Activated CD4-positive, alpha-beta T cell treated with anti-CD3 and anti-CD28 coated beads for 4 hours (primary cell): ENCODE measurements around the gene PPP1R14D.
"Not testable (repeated sequence)": the region's sequence is repeated elsewhere in the genome, so short reads cannot be mapped to it uniquely, and the experiment has no call there.

Experiments used
- DNase-seq, 2 donors: peaks; one replicate each; pipeline ENCODE4 v3.0.0-alpha.2; 2020

The PPP1R14D gene

GRCh38 chr15:40828447-40829036, at the start of gene PPP1R14D:
Gene PPP1R14D, minus strand, starts transcription at chr15:40828708. Its CDS starts 67 bp downstream, at chr15:40828641.
- no peak for DNase-seq

- DNase-seq, result no peak
Observed at GRCh38 chr15:40877694-40878093, 49.2 kb upstream of the PPP1R14D start.

GRCh38 chr15:40875991-40876730, 47.7 kb upstream of the PPP1R14D start:
- no peak for DNase-seq

- DNase-seq, result peak; percentile 44 to 52
Observed at GRCh38 chr15:40873694-40874561, 45.4 kb upstream of the PPP1R14D start, which contains the start of gene RHOV. Gene RHOV, minus strand, starts transcription at chr15:40874234. Its CDS starts 95 bp downstream, at chr15:40874139.

- DNase-seq, result no peak
Observed at GRCh38 chr15:40872791-40873693, 44.5 kb upstream of the PPP1R14D start.

- DNase-seq, result peak; percentile 51 to 57
Observed at GRCh38 chr15:40871749-40872617, 43.5 kb upstream of the PPP1R14D start.

- DNase-seq, result no peak
Observed at GRCh38 chr15:40870716-40871115, 42.2 kb upstream of the PPP1R14D start.

GRCh38 chr15:40869686-40870085, 41.2 kb upstream of the PPP1R14D start:
- DNase-seq, result no peak

GRCh38 chr15:40867199-40867598, 38.7 kb upstream of the PPP1R14D start:
- no peak for DNase-seq

GRCh38 chr15:40863660-40864270, 35.3 kb upstream of the PPP1R14D start:
- no peak for DNase-seq

- not testable (repeated sequence) for DNase-seq
Observed at GRCh38 chr15:40861147-40861546, 32.6 kb upstream of the PPP1R14D start.

GRCh38 chr15:40859206-40859851, 30.8 kb upstream of the PPP1R14D start:
- peak; percentile 79 to 82 for DNase-seq

- DNase-seq, result no peak
Observed at GRCh38 chr15:40858706-40859105, 30.2 kb upstream of the PPP1R14D start.

- DNase-seq, result peak; percentile 68 to 84
Observed at GRCh38 chr15:40857601-40858341, 29.3 kb upstream of the PPP1R14D start.

- DNase-seq, result no peak
Observed at GRCh38 chr15:40856746-40857145, 28.2 kb upstream of the PPP1R14D start.

GRCh38 chr15:40855706-40856234, 27.3 kb upstream of the PPP1R14D start:
- DNase-seq, result no peak

GRCh38 chr15:40854161-40854560, 25.7 kb upstream of the PPP1R14D start:
- DNase-seq, result no peak

GRCh38 chr15:40853241-40853890, 24.9 kb upstream of the PPP1R14D start:
- no peak for DNase-seq

GRCh38 chr15:40852529-40852928, 24.0 kb upstream of the PPP1R14D start:
- DNase-seq, result no peak
